ENCODE measurements around the gene ZNF320. TPM values are rescaled to one million over a fixed set of nuclear protein-coding genes. Genes with fewer than 3 reads are reported as not detected.
"Not testable (repeated sequence)": the region's sequence is repeated elsewhere in the genome, so short reads cannot be mapped to it uniquely, and the experiment has no call there.

Gene ZNF320
- total RNA-seq, 1 donor from 2014 or later, result 9.2 TPM

GRCh38 chr19:52856540-52857377 lies 40.7 kb downstream of the ZNF320 start:
- intact Hi-C loops (cut with DNase I); DNase-seq (ENCODE audit: low spot score): not testable (repeated sequence)

Other genes with a start within 250 kb of the ZNF320 start
- 6.8 TPM for gene ZNF611, start 162.6 kb downstream of the ZNF320 start, total RNA-seq
- 2.2 TPM for gene ZNF600, start 110.8 kb downstream of the ZNF320 start, total RNA-seq
- gene ZNF28, start 76.0 kb downstream of the ZNF320 start, total RNA-seq, result 8.0 TPM
- gene ZNF468, start 40.0 kb downstream of the ZNF320 start, total RNA-seq, result 7.8 TPM
- 1.3 TPM for gene ZNF888, start 25.8 kb upstream of the ZNF320 start, total RNA-seq
- gene ZNF816, start 65.2 kb upstream of the ZNF320 start, total RNA-seq, result 5.2 TPM
- gene ERVV-1, start 116.3 kb upstream of the ZNF320 start, total RNA-seq, result not detected
- not detected for gene ERVV-2, start 147.1 kb upstream of the ZNF320 start, total RNA-seq
- 16.8 TPM for gene ZNF160, start 205.8 kb upstream of the ZNF320 start, total RNA-seq
- gene ZNF415, start 235.3 kb upstream of the ZNF320 start, total RNA-seq, result 20.9 TPM

All from cardiac septum (tissue), 1 donor.